GM19455 (cell line): ENCODE data around the gene BOD1.

Experiments used
- ATAC-seq: cut with Tn5 transposase; IDR thresholded peaks from one replicate; pipeline ENCODE4 v1.9.1; 2021; ENCODE audit not compliant: unreplicated experiment

The BOD1 gene

GRCh38 chr5:173581408-173582215 is 34.8 kb downstream of the BOD1 start:
- no peak for ATAC-seq

- no peak for ATAC-seq
These were observed 37.4 kb downstream of the BOD1 start for GRCh38 chr5:173578947-173579615.

GRCh38 chr5:173577817-173578216 is 38.6 kb downstream of the BOD1 start:
- ATAC-seq = no peak

- ATAC-seq = no peak
These were observed 39.3 kb downstream of the BOD1 start for GRCh38 chr5:173577166-173577565.

- ATAC-seq = no peak
These were observed 40.5 kb downstream of the BOD1 start for GRCh38 chr5:173575985-173576384.

- no peak for ATAC-seq
These were observed 41.5 kb downstream of the BOD1 start for GRCh38 chr5:173574983-173575382.

- ATAC-seq = peak; percentile 75
These were observed 43.1 kb downstream of the BOD1 start for GRCh38 chr5:173573126-173573960.

- ATAC-seq = no peak
These were observed 43.9 kb downstream of the BOD1 start for GRCh38 chr5:173572431-173573125.

GRCh38 chr5:173570321-173571090 is 45.9 kb downstream of the BOD1 start:
- no peak for ATAC-seq

- no peak for ATAC-seq
These were observed 47.7 kb downstream of the BOD1 start for GRCh38 chr5:173568703-173569102.

GRCh38 chr5:173568128-173568527 is 48.3 kb downstream of the BOD1 start:
- no peak for ATAC-seq

GRCh38 chr5:173567548-173567947 is 48.9 kb downstream of the BOD1 start:
- no peak for ATAC-seq

GRCh38 chr5:173565491-173566072 is 50.9 kb downstream of the BOD1 start:
- ATAC-seq = no peak

GRCh38 chr5:173564106-173564505 is 52.3 kb downstream of the BOD1 start:
- ATAC-seq = no peak

GRCh38 chr5:173563246-173563645 is 53.2 kb downstream of the BOD1 start:
- ATAC-seq = no peak

GRCh38 chr5:173562451-173562850 is 54.0 kb downstream of the BOD1 start:
- ATAC-seq = no peak
